ENCODE results near the gene KIAA0825. TPM values are rescaled to one million over a fixed set of nuclear protein-coding genes. Genes with fewer than 3 reads are reported as not detected.

The KIAA0825 gene
- total RNA-seq, 4 donors from 2014 or later = 1.2 to 5.3 (median 4.0) TPM

GRCh38 chr5:94467346-94467953 lies 151.0 kb downstream of the KIAA0825 start:
- no peaks in the 10 kb centered on the region for H3K36me3 ChIP-seq
- no peak overlapping the region for H3K4me3 ChIP-seq
- no peaks in the 10 kb centered on the region for H3K4me1 ChIP-seq
- no peak for TF ChIP-seq EP300 (IDR thresholded peaks at IDR 0.05; ENCODE audit: low read depth)
- no peak for TF ChIP-seq CTCF (IDR thresholded peaks at IDR 0.05)
- no peak for TF ChIP-seq POLR2AphosphoS5 (IDR thresholded peaks at IDR 0.05)
- no peak for TF ChIP-seq POLR2A (IDR thresholded peaks at IDR 0.05)
- H3K27me3 ChIP-seq = no peaks in the 10 kb centered on the region
- H3K9me3 ChIP-seq = no peaks in the 10 kb centered on the region
- intact Hi-C loops (cut with DNase I; ENCODE audit: low total_unique reads) (no loop called here), in situ Hi-C loops (cut with MboI; ENCODE audit: low pct_ligation_motif_present in 1 of 4, low pct_unique_long_range_greater_than_20kb in 1 of 4, low sequenced_read_pairs in 3 of 4) (no loop called here)
- DNase-seq = no peak
- WGBS, 2 donors (ENCODE audit: low coverage in 1 of 2) = 89 to 97% methylated on average over 3 of the region's 3 CpGs
- no peak overlapping the region for H3K27ac ChIP-seq

GRCh38 chr5:94463739-94464138 lies 154.7 kb downstream of the KIAA0825 start:
- TF ChIP-seq POLR2A (IDR thresholded peaks at IDR 0.05) (no peak), EP300 (IDR thresholded peaks at IDR 0.05; ENCODE audit: low read depth) (no peak), CTCF (IDR thresholded peaks at IDR 0.05) (no peak), POLR2AphosphoS5 (IDR thresholded peaks at IDR 0.05) (no peak)
- Histone ChIP-seq H3K4me3 (no peak overlapping the region), H3K27ac (no peak overlapping the region), H3K36me3 (no peaks in the 10 kb centered on the region), H3K4me1 (no peaks in the 10 kb centered on the region), H3K27me3 (no peaks in the 10 kb centered on the region), H3K9me3 (no peaks in the 10 kb centered on the region)
- no peak for DNase-seq
- in situ Hi-C loops (cut with MboI; ENCODE audit: low pct_ligation_motif_present in 1 of 4, low pct_unique_long_range_greater_than_20kb in 1 of 4, low sequenced_read_pairs in 3 of 4) = no loop called here
- WGBS, 2 donors (ENCODE audit: low coverage in 1 of 2) = 52 to 59% methylated on average over 2 of the region's 2 CpGs
- intact Hi-C loops (cut with DNase I; ENCODE audit: low total_unique reads) = no loop called here

GRCh38 chr5:94461131-94461530 lies 157.3 kb downstream of the KIAA0825 start:
- intact Hi-C loops (cut with DNase I; ENCODE audit: low total_unique reads) (no loop called here), in situ Hi-C loops (cut with MboI; ENCODE audit: low pct_ligation_motif_present in 1 of 4, low pct_unique_long_range_greater_than_20kb in 1 of 4, low sequenced_read_pairs in 3 of 4) (no loop called here)
- no peaks in the 10 kb centered on the region for H3K27me3 ChIP-seq
- TF ChIP-seq POLR2A (IDR thresholded peaks at IDR 0.05) (no peak), EP300 (IDR thresholded peaks at IDR 0.05; ENCODE audit: low read depth) (no peak), CTCF (IDR thresholded peaks at IDR 0.05) (no peak), POLR2AphosphoS5 (IDR thresholded peaks at IDR 0.05) (no peak)
- H3K4me3 ChIP-seq = no peak overlapping the region
- no peaks in the 10 kb centered on the region for H3K4me1 ChIP-seq
- H3K27ac ChIP-seq = no peak overlapping the region
- H3K9me3 ChIP-seq = no peaks in the 10 kb centered on the region
- 54 to 61% methylated on average over 4 of the region's 4 CpGs for WGBS, 2 donors (ENCODE audit: low coverage in 1 of 2)
- no peak for DNase-seq
- no peaks in the 10 kb centered on the region for H3K36me3 ChIP-seq

- Histone ChIP-seq H3K27me3 (no peaks in the 10 kb centered on the region), H3K36me3 (no peaks in the 10 kb centered on the region), H3K4me1 (no peaks in the 10 kb centered on the region), H3K27ac (no peak overlapping the region), H3K4me3 (no peak overlapping the region), H3K9me3 (no peaks in the 10 kb centered on the region)
- DNase-seq = no peak
- intact Hi-C loops (cut with DNase I; ENCODE audit: low total_unique reads) = no loop called here
- in situ Hi-C loops (cut with MboI; ENCODE audit: low pct_ligation_motif_present in 1 of 4, low pct_unique_long_range_greater_than_20kb in 1 of 4, low sequenced_read_pairs in 3 of 4) = no loop called here
- TF ChIP-seq POLR2A (IDR thresholded peaks at IDR 0.05) (no peak), EP300 (IDR thresholded peaks at IDR 0.05; ENCODE audit: low read depth) (no peak), POLR2AphosphoS5 (IDR thresholded peaks at IDR 0.05) (no peak)
Measured at GRCh38 chr5:94459915-94460314, 158.5 kb downstream of the KIAA0825 start.

GRCh38 chr5:94457788-94458187 lies 160.6 kb downstream of the KIAA0825 start:
- Histone ChIP-seq H3K9me3 (no peaks in the 10 kb centered on the region), H3K4me1 (no peaks in the 10 kb centered on the region), H3K4me3 (no peak overlapping the region), H3K27me3 (no peaks in the 10 kb centered on the region), H3K27ac (no peak overlapping the region), H3K36me3 (no peaks in the 10 kb centered on the region)
- 96 to 99% methylated on average over 4 of the region's 4 CpGs for WGBS, 2 donors (ENCODE audit: low coverage in 1 of 2)
- TF ChIP-seq CTCF (IDR thresholded peaks at IDR 0.05) (no peak), POLR2A (IDR thresholded peaks at IDR 0.05) (no peak), POLR2AphosphoS5 (IDR thresholded peaks at IDR 0.05) (no peak), EP300 (IDR thresholded peaks at IDR 0.05; ENCODE audit: low read depth) (no peak)
- no peak for DNase-seq
- in situ Hi-C loops (cut with MboI; ENCODE audit: low pct_ligation_motif_present in 1 of 4, low pct_unique_long_range_greater_than_20kb in 1 of 4, low sequenced_read_pairs in 3 of 4) (no loop called here), intact Hi-C loops (cut with DNase I; ENCODE audit: low total_unique reads) (no loop called here)
